Activated T-cell treated with anti-CD3 and anti-CD28 coated beads for 24 hours (primary cell): ENCODE measurements around the gene MYL12B.
"Not testable (repeated sequence)": the region's sequence is repeated elsewhere in the genome, so short reads cannot be mapped to it uniquely, and the experiment has no call there.

Experiments used
- DNase-seq: peaks from one replicate; pipeline ENCODE4 v3.0.0-alpha.2; 2020; ENCODE audit warnings: low read depth

Gene MYL12B

DNA sequence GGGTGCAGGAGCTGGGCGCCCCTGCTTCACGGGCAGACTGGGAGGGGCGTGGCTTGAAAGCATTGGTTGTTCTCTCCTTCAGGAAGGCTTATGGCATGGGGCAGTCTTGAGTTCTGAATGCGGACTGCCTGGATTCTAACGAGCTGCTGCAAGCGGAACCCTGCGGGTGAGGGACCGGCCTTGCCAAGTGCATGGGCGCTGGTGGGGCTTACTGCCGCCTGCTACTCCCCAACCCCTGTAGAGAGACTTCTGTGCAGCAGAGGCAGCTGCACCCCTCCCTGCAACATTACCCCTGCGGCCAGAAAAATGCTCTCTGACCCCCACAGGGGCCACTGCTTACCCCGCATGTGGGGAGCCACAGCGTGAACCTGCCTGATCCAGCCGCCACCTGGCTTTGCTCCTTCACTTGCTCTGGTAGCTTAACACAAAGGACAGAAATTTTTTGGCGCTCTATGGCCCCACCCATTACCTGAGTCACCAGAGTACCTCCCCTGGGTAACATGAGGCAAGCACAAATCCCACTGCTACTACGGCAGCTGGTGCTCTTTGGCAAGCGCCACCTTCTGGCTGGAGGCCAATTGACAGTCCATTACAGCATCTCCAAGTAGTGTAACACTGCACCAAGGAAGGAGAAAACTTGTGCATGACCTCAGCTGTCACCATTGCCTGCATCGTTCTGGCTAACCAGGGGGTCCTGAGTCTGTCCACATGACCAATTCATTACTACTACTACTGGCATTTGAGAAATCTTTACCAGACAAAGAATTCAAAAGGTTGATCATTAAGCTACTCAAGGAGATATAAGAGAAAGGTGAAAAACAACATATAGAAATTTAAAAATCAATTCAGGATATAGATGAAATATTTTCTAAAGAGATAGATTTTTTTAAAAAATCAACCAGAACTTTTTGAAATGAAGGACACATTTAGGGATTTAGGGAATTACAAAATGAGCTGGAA lies 35.4 kb downstream of the MYL12B start:
- peak; percentile 92 for DNase-seq

- no peak for DNase-seq
Measured at GRCh38 chr18:3304832-3305231, 42.9 kb downstream of the MYL12B start.

DNA sequence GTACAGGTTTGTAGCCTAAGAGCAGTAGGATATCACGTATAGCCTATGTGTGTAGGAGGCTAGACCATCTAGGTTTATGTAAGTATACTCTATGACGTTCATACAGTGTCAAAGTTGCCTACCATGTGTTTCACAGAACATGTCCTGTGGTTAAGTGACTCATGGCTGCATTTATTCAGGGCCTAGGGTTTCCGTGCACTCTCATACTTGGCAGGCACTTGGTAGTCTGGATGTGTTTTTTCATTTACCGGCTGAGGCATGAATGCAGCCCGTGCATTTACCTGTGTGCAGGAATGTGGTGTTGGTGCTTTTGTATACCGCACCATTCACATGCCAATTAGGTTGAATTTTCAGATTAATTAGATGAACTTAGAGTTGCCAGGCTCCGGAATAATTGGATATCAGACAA lies 43.4 kb downstream of the MYL12B start:
- DNase-seq, result peak; percentile 28

GRCh38 chr18:3305933-3306332 lies 44.0 kb downstream of the MYL12B start:
- DNase-seq, result no peak

- DNase-seq, result no peak
Measured at GRCh38 chr18:3306391-3306790, 44.5 kb downstream of the MYL12B start.

GRCh38 chr18:3313685-3314084 lies 51.8 kb downstream of the MYL12B start:
- DNase-seq, result no peak

GRCh38 chr18:3315344-3315743 lies 53.4 kb downstream of the MYL12B start:
- not testable (repeated sequence) for DNase-seq

GRCh38 chr18:3319399-3319798 lies 57.5 kb downstream of the MYL12B start:
- DNase-seq, result no peak

DNA sequence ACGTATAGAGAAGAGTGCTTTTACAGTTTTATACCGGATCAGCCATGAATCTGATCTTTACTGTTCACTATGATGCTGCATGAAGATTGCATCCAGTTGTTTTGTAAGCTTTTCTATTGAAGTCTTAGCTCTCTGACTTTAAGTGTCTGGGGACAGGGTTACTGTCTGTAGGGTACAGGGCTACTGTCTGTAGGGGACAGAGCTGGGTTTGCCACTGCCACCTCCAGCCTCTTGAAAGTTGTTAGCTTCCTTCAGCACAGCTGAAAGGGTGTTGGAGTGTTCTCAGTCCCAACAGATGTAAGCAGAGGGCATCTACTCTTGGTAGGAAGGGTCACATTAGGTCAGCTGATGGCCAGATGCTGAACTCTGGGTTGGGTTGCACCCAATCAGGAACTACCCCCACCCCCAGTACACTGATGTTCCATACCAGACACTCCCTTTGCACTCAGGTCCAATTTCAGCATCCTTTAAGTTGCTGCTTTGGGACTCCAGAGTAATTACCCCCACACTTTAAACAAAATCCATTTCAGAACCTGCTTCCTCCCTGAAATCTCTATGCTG lies 58.0 kb downstream of the MYL12B start:
- no peak for DNase-seq

DNA sequence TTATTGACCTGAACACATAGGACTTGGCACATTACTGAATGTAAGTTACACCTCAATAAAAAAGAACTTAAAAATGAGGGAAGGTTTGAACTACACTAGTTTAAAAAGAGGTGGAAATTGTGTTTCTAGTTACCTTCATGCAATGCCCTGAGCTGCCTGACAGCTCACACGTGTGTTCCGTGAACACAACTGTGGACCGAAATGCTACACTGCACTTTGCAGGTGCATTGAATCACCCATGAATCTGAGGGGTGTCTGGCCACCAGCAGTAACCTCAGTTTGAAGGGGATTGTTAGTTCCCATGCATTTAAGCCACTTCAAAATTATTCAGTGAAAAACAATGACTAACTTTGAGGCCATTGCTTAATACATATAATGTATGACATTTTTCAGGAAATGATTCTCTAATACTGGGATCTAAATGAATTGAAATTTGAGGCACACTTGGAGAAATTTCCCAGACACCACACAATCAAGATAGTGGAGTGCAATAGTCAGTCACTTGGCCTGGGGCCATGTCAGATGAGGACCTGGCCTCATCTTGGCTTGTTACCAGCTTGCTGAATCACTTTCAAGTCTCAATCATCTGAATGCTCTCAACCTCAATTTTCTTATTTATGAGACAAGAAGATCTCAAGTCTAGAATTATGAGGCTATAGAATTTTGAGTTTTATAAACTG lies 59.3 kb downstream of the MYL12B start:
- no peak for DNase-seq

DNA sequence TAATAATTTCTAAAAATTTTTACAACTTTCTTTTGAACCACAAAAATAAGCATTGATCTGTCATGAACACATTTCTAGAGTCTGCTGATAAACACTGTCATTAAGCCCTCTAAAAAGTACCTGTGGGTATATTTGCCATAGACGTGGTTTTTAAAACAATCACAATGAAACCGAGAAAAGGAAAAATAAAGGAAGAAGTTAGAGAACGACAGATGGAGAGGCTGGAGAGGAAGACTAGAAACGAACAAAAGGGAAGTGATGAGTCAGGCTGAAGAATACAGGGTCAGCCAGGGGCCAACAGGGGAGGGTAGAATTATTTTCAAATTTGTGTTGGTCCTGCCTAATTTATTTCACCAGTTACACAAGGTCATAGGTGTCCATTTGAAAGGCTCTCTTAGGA lies 62.0 kb downstream of the MYL12B start:
- DNase-seq, result no peak
